HG03039 (cell line): Measurements from ENCODE around the gene GPR146.
"Not testable (repeated sequence)": the region's sequence is repeated elsewhere in the genome, so short reads cannot be mapped to it uniquely, and the experiment has no call there.

Source experiments
- ATAC-seq: cut with Tn5 transposase; IDR thresholded peaks from one replicate; pipeline ENCODE4 v1.9.1; 2021; ENCODE audit warnings: mild to moderate bottlenecking, moderate library complexity; ENCODE audit not compliant: unreplicated experiment

Gene GPR146

GRCh38 chr7:1044189-1045068, at the start of gene GPR146:
Gene GPR146 (plus strand): TSS chr7:1044546. CDS start chr7:1057516, 12,970 bp downstream.
- peak; percentile 88 for ATAC-seq

- no peak for ATAC-seq
Observed at GRCh38 chr7:994592-995308, 49.6 kb upstream of the GPR146 start.

- ATAC-seq, result no peak
Observed at GRCh38 chr7:995571-995970, 48.8 kb upstream of the GPR146 start.

- ATAC-seq, result no peak
Observed at GRCh38 chr7:996079-996872, 48.1 kb upstream of the GPR146 start.

GRCh38 chr7:997404-998395, 46.6 kb upstream of the GPR146 start:
- ATAC-seq, result no peak

GRCh38 chr7:999149-999879, 45.0 kb upstream of the GPR146 start:
- no peak for ATAC-seq

GRCh38 chr7:999941-1000935, 44.1 kb upstream of the GPR146 start:
- ATAC-seq, result no peak

GRCh38 chr7:1001069-1001770, 43.1 kb upstream of the GPR146 start:
- not testable (repeated sequence) for ATAC-seq

- not testable (repeated sequence) for ATAC-seq
Observed at GRCh38 chr7:1002026-1002425, 42.3 kb upstream of the GPR146 start.

- ATAC-seq, result not testable (repeated sequence)
Observed at GRCh38 chr7:1002445-1002844, 41.9 kb upstream of the GPR146 start.

GRCh38 chr7:1004018-1004852, 40.1 kb upstream of the GPR146 start:
- ATAC-seq, result no peak

GRCh38 chr7:1005303-1005702, 39.0 kb upstream of the GPR146 start:
- no peak for ATAC-seq

- no peak for ATAC-seq
Observed at GRCh38 chr7:1007901-1008300, 36.4 kb upstream of the GPR146 start.

- ATAC-seq, result no peak
Observed at GRCh38 chr7:1008733-1009363, 35.5 kb upstream of the GPR146 start.

- ATAC-seq, result no peak
Observed at GRCh38 chr7:1009747-1010146, 34.6 kb upstream of the GPR146 start.

- no peak for ATAC-seq
Observed at GRCh38 chr7:1010226-1010625, 34.1 kb upstream of the GPR146 start.
